ENCODE data around the gene NDUFS8.

- TF ChIP-seq POLR2A (IDR thresholded peaks at IDR 0.05; ENCODE audit: low read depth, low read length) (no peak), POLR2AphosphoS5 (IDR thresholded peaks at IDR 0.05; ENCODE audit: low read depth, low read length) (no peak), TAF1 (IDR thresholded peaks at IDR 0.05; ENCODE audit: low read depth, low read length) (no peak), SPI1 (IDR thresholded peaks at IDR 0.05; ENCODE audit: low read depth, low read length) (no peak), POU2F2 (IDR thresholded peaks at IDR 0.05; ENCODE audit: low read depth, low read length) (no peak), PAX5 (IDR thresholded peaks at IDR 0.05; ENCODE audit: insufficient read depth, low read length, severe bottlenecking) (no peak)
Measured at GRCh38 chr11:68037411-68038225, 7.1 kb downstream of the NDUFS8 start.
